ENCODE measurements around the gene CELA3B. TPM values are rescaled to one million over a fixed set of nuclear protein-coding genes. Genes with fewer than 3 reads are reported as not detected.
A peak's percentile ranks its signal among the peaks of the same experiment; 100 is the strongest.

Gene CELA3B
- total and polyA plus RNA-seq, 2 of the 13 experiments (the other 11 are each of a cell fraction or from before 2014, with no cell fraction given): 0.34 TPM; not detected in 1

GRCh38 chr1:21937372-21938121, 39.3 kb upstream of the CELA3B start (continued):
- TF ChIP-seq ZNF138 (CRISPR knock-in tag; IDR thresholded peaks at IDR 0.05; ENCODE audit: low read depth) (0 out of 2 replicates have a peak, but pooled peaks have one; percentile 57), BCL6 (CRISPR knock-in tag; IDR thresholded peaks at IDR 0.05) (no peak), PHF8 (CRISPR knock-in tag; IDR thresholded peaks at IDR 0.05) (0 out of 2 replicates have a peak, but pooled peaks have one; percentile 23), KDM5B (CRISPR knock-in tag; IDR thresholded peaks at IDR 0.05; ENCODE audit: borderline replicate concordance) (peak; percentile 55; the same call in 1 of the 2 replicates), ZBED4 (CRISPR knock-in tag; IDR thresholded peaks at IDR 0.05; ENCODE audit: borderline replicate concordance) (peak; percentile 74; the same call in 1 of the 2 replicates), IRX3 (CRISPR knock-in tag; IDR thresholded peaks at IDR 0.05; ENCODE audit: borderline replicate concordance, low read depth) (no peak), ZFP36L2 (CRISPR knock-in tag; IDR thresholded peaks at IDR 0.05) (no peak), TBX2 (CRISPR knock-in tag; IDR thresholded peaks at IDR 0.05; ENCODE audit: borderline replicate concordance) (peak; percentile 16; the same call in 1 of the 2 replicates), POLR2G (IDR thresholded peaks at IDR 0.05; ENCODE audit: low read depth, low read length) (peak; percentile 53; the same call in 1 of the 2 replicates), SAP130 (CRISPR knock-in tag; IDR thresholded peaks at IDR 0.05; ENCODE audit: low read depth) (0 out of 2 replicates have a peak, but pooled peaks have one; percentile 21), MYC (CRISPR knock-in tag; IDR thresholded peaks at IDR 0.05; ENCODE audit: borderline replicate concordance) (peak; percentile 75; the same call in 1 of the 2 replicates), RARA (CRISPR knock-in tag; IDR thresholded peaks at IDR 0.05) (no peak), CBX5 (CRISPR knock-in tag; IDR thresholded peaks at IDR 0.05; ENCODE audit: borderline replicate concordance) (peak; percentile 19; the same call in 1 of the 2 replicates)
- TF ChIP-seq, protein P1, sequence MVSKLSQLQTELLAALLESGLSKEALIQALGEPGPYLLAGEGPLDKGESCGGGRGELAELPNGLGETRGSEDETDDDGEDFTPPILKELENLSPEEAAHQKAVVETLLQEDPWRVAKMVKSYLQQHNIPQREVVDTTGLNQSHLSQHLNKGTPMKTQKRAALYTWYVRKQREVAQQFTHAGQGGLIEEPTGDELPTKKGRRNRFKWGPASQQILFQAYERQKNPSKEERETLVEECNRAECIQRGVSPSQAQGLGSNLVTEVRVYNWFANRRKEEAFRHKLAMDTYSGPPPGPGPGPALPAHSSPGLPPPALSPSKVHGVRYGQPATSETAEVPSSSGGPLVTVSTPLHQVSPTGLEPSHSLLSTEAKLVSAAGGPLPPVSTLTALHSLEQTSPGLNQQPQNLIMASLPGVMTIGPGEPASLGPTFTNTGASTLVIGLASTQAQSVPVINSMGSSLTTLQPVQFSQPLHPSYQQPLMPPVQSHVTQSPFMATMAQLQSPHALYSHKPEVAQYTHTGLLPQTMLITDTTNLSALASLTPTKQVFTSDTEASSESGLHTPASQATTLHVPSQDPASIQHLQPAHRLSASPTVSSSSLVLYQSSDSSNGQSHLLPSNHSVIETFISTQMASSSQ (IDR thresholded peaks at IDR 0.05; ENCODE audit: low read depth): no peak
- TF ChIP-seq, protein P1 (CRISPR knock-in tag; IDR thresholded peaks at IDR 0.05; ENCODE audit: borderline replicate concordance): peak; percentile 29; the same call in 1 of the 2 replicates
- TF ChIP-seq, protein P2, sequence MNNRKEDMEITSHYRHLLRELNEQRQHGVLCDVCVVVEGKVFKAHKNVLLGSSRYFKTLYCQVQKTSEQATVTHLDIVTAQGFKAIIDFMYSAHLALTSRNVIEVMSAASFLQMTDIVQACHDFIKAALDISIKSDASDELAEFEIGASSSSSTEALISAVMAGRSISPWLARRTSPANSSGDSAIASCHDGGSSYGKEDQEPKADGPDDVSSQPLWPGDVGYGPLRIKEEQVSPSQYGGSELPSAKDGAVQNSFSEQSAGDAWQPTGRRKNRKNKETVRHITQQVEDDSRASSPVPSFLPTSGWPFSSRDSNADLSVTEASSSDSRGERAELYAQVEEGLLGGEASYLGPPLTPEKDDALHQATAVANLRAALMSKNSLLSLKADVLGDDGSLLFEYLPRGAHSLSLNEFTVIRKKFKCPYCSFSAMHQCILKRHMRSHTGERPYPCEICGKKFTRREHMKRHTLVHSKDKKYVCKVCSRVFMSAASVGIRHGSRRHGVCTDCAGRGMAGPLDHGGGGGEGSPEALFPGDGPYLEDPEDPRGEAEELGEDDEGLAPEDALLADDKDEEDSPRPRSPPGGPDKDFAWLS (CRISPR knock-in tag; IDR thresholded peaks at IDR 0.05; ENCODE audit: borderline replicate concordance): no peak
- TF ChIP-seq, protein P3, sequence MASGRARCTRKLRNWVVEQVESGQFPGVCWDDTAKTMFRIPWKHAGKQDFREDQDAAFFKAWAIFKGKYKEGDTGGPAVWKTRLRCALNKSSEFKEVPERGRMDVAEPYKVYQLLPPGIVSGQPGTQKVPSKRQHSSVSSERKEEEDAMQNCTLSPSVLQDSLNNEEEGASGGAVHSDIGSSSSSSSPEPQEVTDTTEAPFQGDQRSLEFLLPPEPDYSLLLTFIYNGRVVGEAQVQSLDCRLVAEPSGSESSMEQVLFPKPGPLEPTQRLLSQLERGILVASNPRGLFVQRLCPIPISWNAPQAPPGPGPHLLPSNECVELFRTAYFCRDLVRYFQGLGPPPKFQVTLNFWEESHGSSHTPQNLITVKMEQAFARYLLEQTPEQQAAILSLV (CRISPR knock-in tag; IDR thresholded peaks at IDR 0.05; ENCODE audit: borderline replicate concordance): 0 out of 2 replicates have a peak, but pooled peaks have one; percentile 31

Data from HepG2 (cell line).